Measurements from ENCODE around the gene CYBB.

DNA sequence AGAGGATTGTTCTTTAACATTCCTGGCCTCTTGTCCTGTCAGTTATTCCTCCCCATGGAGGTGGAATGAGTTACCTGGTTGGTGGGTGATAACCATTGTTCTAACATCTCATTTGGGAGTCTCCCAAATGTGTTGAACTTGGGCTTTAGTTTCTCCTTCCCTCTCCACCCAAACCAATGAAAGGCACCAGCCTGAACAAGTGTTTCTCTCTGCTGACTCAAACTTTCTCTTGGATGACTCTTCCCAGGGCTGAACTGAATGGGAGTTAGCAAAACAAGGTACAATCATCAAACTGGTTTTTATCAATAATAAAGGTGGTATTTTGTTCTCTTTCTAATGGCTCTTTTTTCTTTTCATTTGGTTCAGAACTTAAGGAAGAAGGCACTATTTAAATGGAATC lies 64.8 kb downstream of the CYBB start:
- TF ChIP-seq ZNF214 (tag by site-specific recombination; IDR thresholded peaks at IDR 0.05; ENCODE audit: borderline replicate concordance) (no peak), ZBTB8A (tag by site-specific recombination; IDR thresholded peaks at IDR 0.05) (no peak), ZNF157 (tag by site-specific recombination; IDR thresholded peaks at IDR 0.05) (no peak)
- TF ChIP-seq, protein P1, sequence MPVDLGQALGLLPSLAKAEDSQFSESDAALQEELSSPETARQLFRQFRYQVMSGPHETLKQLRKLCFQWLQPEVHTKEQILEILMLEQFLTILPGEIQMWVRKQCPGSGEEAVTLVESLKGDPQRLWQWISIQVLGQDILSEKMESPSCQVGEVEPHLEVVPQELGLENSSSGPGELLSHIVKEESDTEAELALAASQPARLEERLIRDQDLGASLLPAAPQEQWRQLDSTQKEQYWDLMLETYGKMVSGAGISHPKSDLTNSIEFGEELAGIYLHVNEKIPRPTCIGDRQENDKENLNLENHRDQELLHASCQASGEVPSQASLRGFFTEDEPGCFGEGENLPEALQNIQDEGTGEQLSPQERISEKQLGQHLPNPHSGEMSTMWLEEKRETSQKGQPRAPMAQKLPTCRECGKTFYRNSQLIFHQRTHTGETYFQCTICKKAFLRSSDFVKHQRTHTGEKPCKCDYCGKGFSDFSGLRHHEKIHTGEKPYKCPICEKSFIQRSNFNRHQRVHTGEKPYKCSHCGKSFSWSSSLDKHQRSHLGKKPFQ (tag by site-specific recombination; IDR thresholded peaks at IDR 0.05) = no peak

All from HEK293 (cell line).